Left lung (tissue), 10 donors: ENCODE results near the gene RPUSD4. TPM values are rescaled to one million over a fixed set of nuclear protein-coding genes. Genes with fewer than 3 reads are reported as not detected.

ENCODE experiments used
- ATAC-seq: fragments of 200-7000 bp; cut with Tn5 transposase; one replicate; pipeline ENCODE4 v1.9.1; 2020; ENCODE audit warnings: moderate library complexity
- DNase-seq, 4 donors: peaks; one replicate each; pipeline ENCODE4 v3.0.0-alpha.2; 2013 to 2020
- H3K27ac ChIP-seq, 2 donors: fragments of 200-600 bp; sonication (generic) in 1 of 2; one replicate each; pipeline versions ENCODE4 v1.5.0 to v1.8.0; 2020 to 2021
- H3K27me3 ChIP-seq, 2 donors: fragments of 200-600 bp; sonication (generic) in 1 of 2; one replicate each; pipeline versions ENCODE4 v1.5.0 to v1.8.0; 2020 to 2021
- H3K36me3 ChIP-seq, 2 donors: fragments of 200-600 bp; sonication (generic) in 1 of 2; one replicate each; pipeline versions ENCODE4 v1.5.0 to v1.8.0; 2020 to 2021
- H3K4me1 ChIP-seq, 2 donors: fragments of 200-600 bp; one replicate each; pipeline ENCODE4 v1.8.0; 2021
- H3K4me3 ChIP-seq, 2 donors: fragments of 200-600 bp; sonication (generic) in 1 of 2; one replicate each; pipeline versions ENCODE4 v1.5.0 to v1.8.0; 2020 to 2021; ENCODE audit warnings: mild to moderate bottlenecking in 1 of 2
- H3K9me3 ChIP-seq, 2 donors: fragments of 200-600 bp; sonication (generic) in 1 of 2; one replicate each; pipeline versions ENCODE4 v1.5.0 to v1.8.0; 2020 to 2021
- intact Hi-C, 2 donors: fragments of 100-400 bp; cut with DNase I; formaldehyde crosslinking; loops; one replicate each; pipeline versions ENCODE4 v1.11.2 to v1.14.2; 2022
- polyA plus RNA-seq, 6 donors: library from polyadenylated mRNA; unstranded; fragments of 120-200 nt; gene quantifications; one replicate each; pipeline ENCODE4 v1.2.1, GENCODE V29; 2013; ENCODE audit not compliant: insufficient read length in 6 of 6
- total RNA-seq, 2 donors: library from RNA; stranded (reverse); fragmentation: NEBNext Ultra II Directional; extraction: Animal tissue kit (Norgen Biotek cat#: 25700); gene quantifications; one replicate each; pipeline ENCODE4 v1.2.1, GENCODE V29; 2021
- TF ChIP-seq, protein P1 (sequence below), 2 donors: fragments of 200-600 bp; sonication (generic) in 1 of 2; IDR thresholded peaks; one replicate each; pipeline versions ENCODE4 v1.5.0 to v1.8.0; 2021; ENCODE audit warnings: antibody characterized with exemption in 2 of 2
- donor health status: DM: no; HTN: yes; CAD: no.
- donor health status: DM: no; HTN: no; CAD: no.

RPUSD4 gene
- total and polyA plus RNA-seq, 8 donors: 13.2 to 45.8 (median 41.8) TPM

DNA sequence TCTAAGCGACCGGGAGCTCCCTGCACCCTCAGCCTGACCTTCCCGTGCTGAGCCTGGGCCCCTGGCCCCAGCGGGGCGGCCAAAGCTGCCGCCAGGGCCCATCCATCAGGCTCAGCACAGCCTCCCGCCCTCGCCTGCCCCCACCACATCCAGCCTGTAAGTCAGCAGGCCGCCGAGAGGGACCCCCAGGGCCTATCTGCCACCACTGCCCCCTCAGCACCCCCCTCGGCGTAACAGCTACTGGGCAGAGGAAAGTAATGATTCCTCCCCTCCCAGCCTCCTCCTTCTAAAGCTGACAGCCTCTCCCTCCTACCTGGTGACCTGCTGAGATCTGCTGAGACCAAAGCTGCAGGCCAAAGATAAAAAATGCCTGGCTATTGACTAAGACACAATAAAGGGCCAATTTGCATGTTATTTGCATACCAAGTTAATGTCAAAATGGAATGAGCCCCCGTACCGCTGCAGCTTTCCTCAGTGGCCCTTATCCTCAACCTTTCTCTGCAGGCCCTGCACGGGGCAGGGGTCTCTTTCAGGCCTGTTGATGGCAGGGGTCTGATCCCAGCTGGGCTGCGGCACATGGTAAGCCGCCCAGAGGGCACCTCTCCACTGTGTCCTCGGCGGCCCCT is 51.6 kb downstream of the RPUSD4 start:
- H3K4me1 ChIP-seq: no peaks in the 10 kb centered on the region
- no peak overlapping the region for H3K27ac ChIP-seq
- no peak for ATAC-seq
- TF ChIP-seq, protein P1, sequence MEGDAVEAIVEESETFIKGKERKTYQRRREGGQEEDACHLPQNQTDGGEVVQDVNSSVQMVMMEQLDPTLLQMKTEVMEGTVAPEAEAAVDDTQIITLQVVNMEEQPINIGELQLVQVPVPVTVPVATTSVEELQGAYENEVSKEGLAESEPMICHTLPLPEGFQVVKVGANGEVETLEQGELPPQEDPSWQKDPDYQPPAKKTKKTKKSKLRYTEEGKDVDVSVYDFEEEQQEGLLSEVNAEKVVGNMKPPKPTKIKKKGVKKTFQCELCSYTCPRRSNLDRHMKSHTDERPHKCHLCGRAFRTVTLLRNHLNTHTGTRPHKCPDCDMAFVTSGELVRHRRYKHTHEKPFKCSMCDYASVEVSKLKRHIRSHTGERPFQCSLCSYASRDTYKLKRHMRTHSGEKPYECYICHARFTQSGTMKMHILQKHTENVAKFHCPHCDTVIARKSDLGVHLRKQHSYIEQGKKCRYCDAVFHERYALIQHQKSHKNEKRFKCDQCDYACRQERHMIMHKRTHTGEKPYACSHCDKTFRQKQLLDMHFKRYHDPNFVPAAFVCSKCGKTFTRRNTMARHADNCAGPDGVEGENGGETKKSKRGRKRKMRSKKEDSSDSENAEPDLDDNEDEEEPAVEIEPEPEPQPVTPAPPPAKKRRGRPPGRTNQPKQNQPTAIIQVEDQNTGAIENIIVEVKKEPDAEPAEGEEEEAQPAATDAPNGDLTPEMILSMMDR (IDR thresholded peaks at IDR 0.05): no peak
- H3K27me3 ChIP-seq: no peaks in the 10 kb centered on the region
- DNase-seq: no peak
- no peaks in the 10 kb centered on the region for H3K36me3 ChIP-seq
- intact Hi-C loops: no loop called here
- no peak overlapping the region for H3K4me3 ChIP-seq
- no peaks in the 10 kb centered on the region for H3K9me3 ChIP-seq

DNA sequence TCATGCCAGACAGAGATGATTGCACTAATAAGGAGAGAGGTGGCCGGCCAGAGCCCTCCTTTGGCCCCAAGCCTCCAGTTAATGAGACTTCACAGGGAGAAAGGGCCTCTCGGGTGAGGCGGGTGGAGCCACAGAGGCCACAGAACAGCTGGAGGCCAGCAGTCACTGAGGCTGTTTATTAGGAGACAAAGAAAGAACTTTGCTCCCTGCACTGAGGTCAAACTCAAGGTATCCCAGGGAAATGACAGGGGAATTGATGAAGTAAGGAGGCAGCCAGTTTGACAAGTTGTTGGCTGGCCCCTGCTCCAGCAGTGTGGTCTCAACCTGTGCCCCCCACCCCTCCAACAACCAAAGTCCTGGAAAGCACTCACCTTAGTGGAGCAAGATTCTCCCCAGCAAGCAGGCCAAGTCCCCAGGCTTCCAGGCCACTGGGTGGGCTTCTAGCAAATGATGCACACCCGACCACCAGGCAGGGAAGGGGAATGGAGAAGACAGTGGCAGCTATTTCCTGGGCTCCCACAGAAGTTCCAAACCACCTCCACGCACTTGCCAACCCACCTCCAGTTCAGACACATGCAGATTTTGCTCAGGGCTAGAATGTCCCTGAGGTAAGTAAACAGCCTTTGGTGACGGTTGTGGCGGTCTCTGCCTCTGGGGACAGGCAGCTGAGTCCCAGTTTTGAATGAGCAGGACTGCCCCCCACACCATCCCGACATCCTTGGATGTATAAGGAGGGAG is 53.2 kb downstream of the RPUSD4 start:
- no peaks in the 10 kb centered on the region for H3K36me3 ChIP-seq
- H3K27ac ChIP-seq: no peak overlapping the region
- intact Hi-C loops: no loop called here
- H3K4me3 ChIP-seq: no peak overlapping the region
- no peaks in the 10 kb centered on the region for H3K9me3 ChIP-seq
- H3K4me1 ChIP-seq: no peaks in the 10 kb centered on the region
- no peaks in the 10 kb centered on the region for H3K27me3 ChIP-seq
- DNase-seq (no peak), ATAC-seq (no peak)
- TF ChIP-seq, protein P1 (IDR thresholded peaks at IDR 0.05): no peak

DNA sequence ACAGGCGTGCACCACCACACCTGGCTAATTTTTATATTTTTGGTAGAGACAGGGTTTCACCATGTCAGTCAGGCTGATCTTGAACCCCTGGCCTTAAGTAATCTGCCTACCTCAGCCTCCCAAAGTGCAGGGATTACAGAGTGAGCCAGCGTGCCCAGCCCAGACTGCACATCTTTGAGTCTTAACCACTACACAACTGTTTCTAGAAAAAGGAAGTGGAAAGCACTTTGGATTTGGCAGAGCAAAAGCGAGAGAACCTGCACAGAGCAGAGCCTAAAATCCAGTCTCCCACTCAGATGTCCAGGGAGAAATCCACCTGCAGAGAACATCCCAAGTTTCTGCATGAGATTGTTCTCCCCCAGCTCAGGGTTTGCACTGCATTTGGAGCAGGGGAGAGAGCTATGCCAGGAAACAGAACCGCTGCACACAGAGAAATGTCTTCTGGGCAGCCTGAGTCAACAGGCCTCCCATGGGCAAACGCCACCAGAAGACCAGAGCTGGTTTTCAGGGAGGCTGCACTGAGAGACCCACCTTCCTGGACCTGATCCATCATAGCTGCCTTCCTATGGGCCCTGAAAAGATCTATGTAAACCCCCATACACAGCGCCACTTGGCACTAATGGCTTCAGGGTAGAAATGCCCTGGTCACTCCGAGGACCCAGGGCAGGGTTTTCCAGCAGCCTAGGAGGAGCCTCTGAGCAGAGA is 54.0 kb downstream of the RPUSD4 start:
- Histone ChIP-seq H3K4me3 (no peak overlapping the region), H3K27ac (no peak overlapping the region), H3K9me3 (no peaks in the 10 kb centered on the region), H3K27me3 (no peaks in the 10 kb centered on the region), H3K4me1 (no peaks in the 10 kb centered on the region), H3K36me3 (no peaks in the 10 kb centered on the region)
- intact Hi-C loops: no loop called here
- TF ChIP-seq, protein P1 (IDR thresholded peaks at IDR 0.05): no peak
- DNase-seq (no peak), ATAC-seq (no peak)

DNA sequence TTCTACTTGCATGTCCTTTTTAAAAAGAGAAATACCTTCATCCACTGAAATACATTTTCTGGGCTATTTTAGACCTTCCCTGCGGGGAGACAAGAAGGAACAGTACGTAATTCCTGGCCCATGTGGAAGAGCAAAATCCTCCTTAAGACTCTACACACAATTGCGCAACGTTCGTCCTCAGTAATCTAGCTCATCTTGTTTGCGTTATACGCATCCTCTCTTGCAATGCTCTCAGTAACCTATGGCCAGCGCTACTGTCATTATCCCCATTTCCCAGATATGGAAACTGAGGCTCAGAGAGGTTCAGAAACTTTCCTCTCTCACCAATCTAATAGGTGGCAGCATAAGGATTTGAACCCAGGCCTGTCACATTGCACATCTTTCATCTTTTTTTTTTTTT is 54.6 kb downstream of the RPUSD4 start:
- peaks cover 0 to 3% of the 10 kb centered on the region in 2 donors for H3K9me3 ChIP-seq
- no peak overlapping the region for H3K27ac ChIP-seq
- TF ChIP-seq, protein P1 (IDR thresholded peaks at IDR 0.05): no peak
- no peaks in the 10 kb centered on the region for H3K27me3 ChIP-seq
- no peak for ATAC-seq
- no peaks in the 10 kb centered on the region for H3K36me3 ChIP-seq
- H3K4me1 ChIP-seq: no peaks in the 10 kb centered on the region
- H3K4me3 ChIP-seq: no peak overlapping the region
- DNase-seq: no peak
- intact Hi-C loops: no loop called here
